GM13977 (cell line): Measurements from ENCODE around the gene INPP5F.

Experiments
- DNase-seq: peaks from one replicate; pipeline ENCODE4 v3.0.0; 2012; ENCODE audit warnings: low spot score
- CTCF ChIP-seq: IDR thresholded peaks from 2 replicates; pipeline ENCODE4 v1.5.1; 2012; ENCODE audit warnings: mild to moderate bottlenecking, control low read depth; ENCODE audit not compliant: insufficient read depth; ENCODE audit errors: extremely low read depth, missing control alignments
- in situ Hi-C: fragments of 300-500 bp; cut with MboI; formaldehyde crosslinking; loops from one replicate; pipeline ENCODE4 v1.12.0; 2022; ENCODE audit warnings: low sequenced_read_pairs, low pct_unique_long_range_greater_than_20kb, mixed read lengths, inconsistent platforms; ENCODE audit not compliant: unreplicated experiment

INPP5F gene

GRCh38 chr10:119826771-119827170 is 100.9 kb downstream of the INPP5F start:
- no peak for TF ChIP-seq CTCF
- in situ Hi-C loops: no loop called here
- DNase-seq: no peak

- in situ Hi-C loops: no loop called here
- TF ChIP-seq CTCF: no peak
- DNase-seq: no peak
These were observed 101.6 kb downstream of the INPP5F start for GRCh38 chr10:119827430-119827829.

- in situ Hi-C loops: no loop called here
- DNase-seq: no peak
- TF ChIP-seq CTCF: no peak
These were observed 103.6 kb downstream of the INPP5F start for GRCh38 chr10:119829429-119829828.

- no peak for DNase-seq
- TF ChIP-seq CTCF: no peak
- in situ Hi-C loops: no loop called here
These were observed 105.0 kb downstream of the INPP5F start for GRCh38 chr10:119830851-119831250.

- in situ Hi-C loops: no loop called here
- no peak for DNase-seq
- no peak for TF ChIP-seq CTCF
These were observed 105.8 kb downstream of the INPP5F start for GRCh38 chr10:119831656-119832055.

- in situ Hi-C loops: no loop called here
- TF ChIP-seq CTCF: no peak
- no peak for DNase-seq
These were observed 107.1 kb downstream of the INPP5F start for GRCh38 chr10:119832951-119833350.

GRCh38 chr10:119834188-119834587 is 108.3 kb downstream of the INPP5F start:
- in situ Hi-C loops: no loop called here

More at GRCh38 chr10:119834188-119834587, 108.3 kb downstream of the INPP5F start:
- DNase-seq: no peak
- TF ChIP-seq CTCF: no peak
